Stimulated activated CD4-positive, alpha-beta T cell treated with anti-CD3 and anti-CD28 coated beads, Interleukin-15, amount 100 ng/mL, for 1 hour (primary cell): ENCODE results near the gene DDX18.
A peak's percentile ranks its signal among the peaks of the same experiment; 100 is the strongest.
"Not testable (repeated sequence)": the region's sequence is repeated elsewhere in the genome, so short reads cannot be mapped to it uniquely, and the experiment has no call there.

Experiments
- DNase-seq, 2 donors: peaks; one replicate each; pipeline ENCODE4 v3.0.0-alpha.2; 2020; ENCODE audit warnings: low read depth in 1 of 2, low spot score in 1 of 2

Gene DDX18

DNA sequence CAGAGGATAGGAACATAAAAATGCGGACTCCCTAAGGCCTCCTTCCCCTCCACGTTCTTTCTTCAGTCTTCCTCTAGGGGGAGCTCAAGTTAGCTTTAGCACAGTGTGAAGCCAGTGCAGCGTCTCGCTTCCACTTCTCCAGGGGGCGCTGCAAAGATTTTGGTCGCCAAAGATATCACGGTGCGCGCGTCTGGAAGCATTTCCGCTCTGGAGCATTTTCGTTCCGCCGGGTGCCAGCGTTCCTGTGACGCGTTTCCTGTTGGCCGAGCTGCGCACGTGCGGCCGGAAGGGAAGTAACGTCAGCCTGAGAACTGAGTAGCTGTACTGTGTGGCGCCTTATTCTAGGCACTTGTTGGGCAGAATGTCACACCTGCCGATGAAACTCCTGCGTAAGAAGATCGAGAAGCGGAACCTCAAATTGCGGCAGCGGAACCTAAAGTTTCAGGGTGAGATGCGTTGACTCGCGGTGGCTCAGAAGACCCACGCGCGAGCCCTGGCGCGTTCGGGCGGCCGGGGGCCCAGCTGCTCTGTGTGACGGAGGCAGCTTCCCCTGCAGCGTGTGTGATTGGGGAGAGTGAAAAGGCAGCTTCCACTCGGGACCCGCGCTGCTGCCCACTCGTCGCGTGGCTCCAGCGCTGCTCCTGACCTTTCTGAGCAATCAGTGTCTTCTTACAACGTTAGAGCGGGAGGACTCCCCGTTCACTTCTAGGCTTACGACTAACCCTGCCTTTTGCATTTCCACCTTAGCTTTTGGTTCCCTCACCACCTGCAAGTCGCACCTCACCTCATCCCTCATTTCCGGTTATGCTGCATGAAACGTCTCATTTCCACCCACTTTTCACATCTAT is at the start of gene DDX18:
Gene DDX18, plus strand, starts transcription at position 275 of the 848 bp plus-strand sequence. Its CDS starts 87 bp downstream, at position 362.
- peak; percentile 87 to 90 for DNase-seq

- no peak for DNase-seq
Measured at GRCh38 chr2:117770730-117771129, 43.8 kb upstream of the DDX18 start.

- DNase-seq, result no peak
Measured at GRCh38 chr2:117771969-117772630, 42.4 kb upstream of the DDX18 start.

DNA sequence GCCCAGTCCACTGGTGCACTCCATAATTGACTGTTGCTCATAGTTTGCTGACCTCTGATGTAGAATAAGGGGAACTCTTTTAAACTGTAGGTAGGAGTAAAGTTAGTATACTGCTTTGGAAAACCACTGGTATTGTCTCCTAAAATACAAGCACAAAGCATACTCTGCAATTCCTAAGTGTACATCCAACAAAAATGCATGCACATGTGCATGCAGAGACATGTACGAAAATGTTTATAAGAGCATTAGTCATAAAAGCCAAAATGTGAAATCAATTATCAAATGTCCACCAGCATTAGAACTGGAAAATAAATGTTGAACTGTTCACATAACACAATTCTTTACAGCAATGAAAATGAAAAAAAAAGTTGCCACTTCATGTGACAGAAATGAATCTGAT is 39.8 kb upstream of the DDX18 start:
- no peak for DNase-seq

GRCh38 chr2:117775703-117776219 is 38.7 kb upstream of the DDX18 start:
- DNase-seq, result no peak

- no peak for DNase-seq
Measured at GRCh38 chr2:117776888-117777287, 37.6 kb upstream of the DDX18 start.

DNA sequence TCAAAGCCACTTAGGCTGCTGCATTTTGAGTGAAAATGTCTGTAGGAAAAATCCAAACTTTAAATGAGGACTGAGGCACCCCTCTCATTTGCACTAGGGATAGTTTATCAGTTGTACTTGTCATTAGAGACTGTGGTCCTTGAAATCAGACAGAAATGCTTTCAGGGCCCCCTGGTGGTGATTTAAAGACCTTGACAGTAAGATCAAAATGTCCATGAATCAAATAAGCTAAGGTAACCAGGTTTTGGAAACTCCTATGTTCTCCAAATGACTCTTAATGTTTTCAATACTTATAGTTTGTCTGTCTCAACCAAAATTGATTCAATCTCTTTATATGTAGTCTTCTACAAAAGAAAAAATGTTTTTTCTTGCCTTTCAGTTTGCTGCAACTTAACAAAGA is 28.8 kb upstream of the DDX18 start:
- no peak for DNase-seq

DNA sequence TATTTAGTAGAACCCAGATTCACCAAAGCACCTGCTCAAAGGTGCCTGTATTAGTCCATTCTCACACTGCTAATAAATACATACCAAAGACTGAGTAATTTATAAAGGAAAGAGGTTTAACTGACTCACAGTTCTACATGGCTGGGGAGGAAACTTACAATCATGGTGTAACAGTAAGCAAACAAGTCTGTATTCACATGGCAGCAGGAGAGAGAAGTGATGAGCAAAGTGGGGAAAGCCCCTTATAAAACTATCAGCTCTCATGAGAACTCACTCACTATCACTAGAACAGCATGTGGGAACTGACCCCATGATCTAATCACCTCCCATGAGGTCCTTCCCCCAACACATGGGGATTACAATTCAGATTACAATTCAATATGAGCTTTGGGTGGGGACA is 28.0 kb upstream of the DDX18 start:
- DNase-seq, result no peak

DNA sequence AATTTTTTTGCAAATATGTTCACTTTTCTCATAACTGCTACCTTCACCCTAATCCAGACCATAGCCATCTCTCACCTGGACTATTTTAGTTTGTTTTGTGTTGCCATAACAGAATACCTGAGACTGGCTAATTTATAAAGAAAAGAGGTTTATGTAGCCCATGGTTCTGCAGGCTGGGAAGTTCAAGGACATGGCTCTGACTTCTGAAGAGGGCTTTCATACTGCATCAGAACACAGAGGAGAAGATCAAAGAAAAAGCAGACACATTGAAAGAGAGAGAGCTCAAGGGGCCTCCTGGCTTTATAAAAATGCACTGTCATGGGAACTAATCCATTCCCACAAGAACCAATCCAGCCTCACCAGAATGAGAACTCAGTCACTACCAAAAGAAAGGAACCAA is 25.0 kb upstream of the DDX18 start:
- DNase-seq, result no peak

GRCh38 chr2:117794668-117795067 is 19.8 kb upstream of the DDX18 start:
- DNase-seq, result no peak

DNA sequence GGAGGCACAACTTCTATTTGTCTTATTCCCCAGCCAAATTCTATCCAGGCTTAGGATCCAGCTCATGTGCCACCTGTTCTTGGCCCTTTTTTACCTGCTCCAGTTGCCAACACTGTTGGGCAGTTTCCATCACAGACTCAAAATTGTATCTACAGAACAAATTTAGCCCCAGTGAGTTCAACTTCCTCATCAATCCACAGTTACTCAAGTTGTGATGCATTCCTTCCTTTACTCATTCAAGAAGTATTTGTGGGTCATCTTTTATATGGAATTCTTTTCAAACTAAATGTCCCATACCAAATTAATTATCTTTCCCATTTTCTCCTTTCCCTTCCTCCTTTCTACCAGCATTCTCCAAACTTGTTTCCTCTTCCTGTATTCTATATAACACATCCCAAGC is 12.7 kb upstream of the DDX18 start:
- no peak for DNase-seq

DNA sequence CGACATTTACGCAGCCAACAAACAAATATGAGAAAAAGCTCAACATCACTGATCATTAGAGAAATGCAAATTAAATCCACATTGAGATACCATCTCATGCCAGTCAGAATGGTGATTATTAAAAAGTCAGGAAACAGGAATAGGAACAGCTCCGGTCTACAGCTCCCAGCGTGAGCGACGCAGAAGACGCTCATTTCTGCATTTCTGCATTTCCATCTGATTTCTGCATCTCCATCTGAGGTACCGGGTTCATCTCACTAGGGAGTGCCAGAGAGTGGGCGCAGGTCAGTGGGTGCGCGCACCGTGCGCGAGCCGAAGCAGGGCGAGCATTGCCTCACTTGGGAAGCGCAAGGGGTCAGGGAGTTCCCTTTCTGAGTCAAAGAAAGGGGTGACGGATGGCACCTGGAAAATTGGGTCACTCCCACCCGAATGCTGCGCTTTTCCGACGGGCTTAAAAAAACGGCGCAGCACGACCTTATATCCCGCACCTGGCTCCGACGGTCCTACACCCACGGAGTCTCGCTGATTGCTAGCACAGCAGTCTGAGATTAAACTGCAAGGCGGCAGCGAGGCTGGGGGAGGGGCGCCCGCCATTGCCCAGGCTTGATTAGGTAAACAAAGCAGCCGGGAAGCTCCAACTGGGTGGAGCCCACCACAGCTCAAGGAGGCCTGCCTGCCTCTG is 10.7 kb upstream of the DDX18 start:
- not testable (repeated sequence) for DNase-seq

- no peak for DNase-seq
Measured at GRCh38 chr2:117812443-117812842, 2.0 kb upstream of the DDX18 start.

DNA sequence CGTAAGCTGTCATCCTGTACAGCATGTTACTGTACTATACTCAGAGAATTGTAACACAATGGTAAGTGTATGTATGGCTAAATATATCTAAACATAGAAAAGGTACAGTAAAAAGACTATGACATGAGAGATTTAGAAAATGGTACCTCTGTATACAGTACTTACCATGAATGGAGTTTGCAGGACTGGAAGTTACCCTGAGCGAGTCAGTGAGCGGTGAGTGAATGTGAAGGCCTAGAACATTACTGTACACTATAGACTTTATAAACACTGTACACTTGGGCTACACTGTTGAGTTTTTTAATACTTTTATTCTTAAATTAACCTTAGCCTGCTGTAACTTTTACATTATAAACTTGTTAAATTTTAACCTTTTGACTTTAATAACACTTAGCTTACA is 1.5 kb downstream of the DDX18 start:
- no peak for DNase-seq

- DNase-seq, result no peak
Measured at GRCh38 chr2:117818921-117819320, 4.4 kb downstream of the DDX18 start.

DNA sequence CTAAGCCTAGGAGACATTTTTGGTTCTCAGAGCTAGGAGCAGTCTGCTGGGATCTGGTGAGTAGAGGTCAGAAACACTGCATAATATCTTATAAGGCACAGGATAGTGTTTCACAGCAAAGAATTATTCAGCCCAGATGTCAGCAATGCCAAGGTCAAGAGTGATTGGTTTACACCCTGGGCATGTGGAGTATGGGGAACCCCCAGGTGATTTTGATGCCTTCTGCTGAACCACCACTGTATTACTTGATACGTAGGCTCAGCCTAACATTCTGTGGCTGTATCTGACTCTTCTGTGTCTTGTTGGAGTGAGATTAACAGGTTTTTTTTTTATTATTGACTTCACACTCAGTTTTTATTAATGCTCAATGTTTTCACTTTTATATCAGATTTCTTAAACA is 6.0 kb downstream of the DDX18 start:
- no peak for DNase-seq

DNA sequence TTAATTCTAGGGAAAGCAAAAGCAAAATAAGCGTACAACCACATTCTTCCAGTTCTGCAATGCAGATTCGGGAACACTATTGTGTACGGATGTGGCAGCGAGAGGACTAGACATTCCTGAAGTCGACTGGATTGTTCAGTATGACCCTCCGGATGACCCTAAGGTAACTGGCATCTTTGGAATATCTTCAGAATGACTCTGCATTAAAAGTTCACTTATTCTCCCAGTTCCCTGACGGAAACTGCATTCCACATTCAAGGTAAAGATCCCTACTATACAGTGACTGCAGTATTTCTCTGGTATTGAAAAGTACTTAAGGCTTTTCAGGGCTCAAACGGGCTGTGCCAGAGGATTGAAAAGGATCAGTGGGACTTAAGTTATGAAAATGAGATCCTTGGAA is 10.9 kb downstream of the DDX18 start:
- no peak for DNase-seq

DNA sequence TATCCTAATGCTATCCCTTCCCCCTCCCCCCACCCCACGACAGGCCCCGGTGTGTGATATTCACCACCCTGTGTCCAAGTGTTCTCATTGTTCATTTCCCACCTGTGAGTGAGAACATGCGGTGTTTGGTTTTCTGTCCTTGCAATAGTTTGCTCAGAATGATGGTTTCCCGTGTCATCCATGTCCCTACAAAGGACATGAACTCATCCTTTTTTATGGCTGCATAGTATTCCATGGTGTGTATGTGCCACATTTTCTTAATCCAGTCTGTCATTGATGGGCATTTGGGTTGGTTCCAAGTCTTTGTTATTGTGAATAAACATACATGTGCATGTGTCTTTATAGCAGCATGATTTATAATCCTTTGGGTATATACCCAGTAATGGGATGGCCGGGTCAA is 13.0 kb downstream of the DDX18 start:
- DNase-seq, result not testable (repeated sequence)

GRCh38 chr2:117828870-117829269 is 14.4 kb downstream of the DDX18 start:
- no peak for DNase-seq

- no peak for DNase-seq
Measured at GRCh38 chr2:117832332-117832731, 17.8 kb downstream of the DDX18 start.

- DNase-seq, result no peak
Measured at GRCh38 chr2:117832905-117833613, 18.6 kb downstream of the DDX18 start.
